CD8-positive, alpha-beta memory T cell (primary cell): ENCODE data around the gene C5. TPM values are rescaled to one million over a fixed set of nuclear protein-coding genes. Genes with fewer than 3 reads are reported as not detected.
"Not testable (repeated sequence)": the region's sequence is repeated elsewhere in the genome, so short reads cannot be mapped to it uniquely, and the experiment has no call there.

Experiments used
- CTCF ChIA-PET: fragments of 350-600 bp; sonication (Branson Sonifier 250); formaldehyde crosslinking; loops from one replicate; lab custom pipeline; 2021; ENCODE audit warnings: antibody characterized with exemption; lab: Charles Lee
- POLR2A ChIA-PET: fragments of 350-600 bp; sonication (Branson Sonifier 250); formaldehyde crosslinking; loops from one replicate; lab custom pipeline; 2021; ENCODE audit warnings: antibody characterized with exemption; lab: Charles Lee
- DNase-seq, 5 donors: peaks; one replicate each; pipeline versions ENCODE4 v3.0.0 to v3.0.0-alpha.2; 2020 to 2022; ENCODE audit warnings: mixed read lengths in 1 of 5
- H3K27ac ChIP-seq: one replicate; pipeline ENCODE4 v1.7.0; 2013; ENCODE audit warnings: low read depth, mild to moderate bottlenecking, low read length, moderate library complexity
- H3K27me3 ChIP-seq: 2 replicates; pipeline ENCODE4 v1.7.0; 2013; ENCODE audit warnings: low read length, mild to moderate bottlenecking; ENCODE audit not compliant: insufficient read depth, poor library complexity, severe bottlenecking
- H3K36me3 ChIP-seq: 2 replicates; pipeline ENCODE4 v1.7.0; 2013; ENCODE audit warnings: mild to moderate bottlenecking, low read length, moderate library complexity; ENCODE audit not compliant: insufficient read depth
- H3K4me1 ChIP-seq: 2 replicates; pipeline ENCODE4 v1.7.0; 2013; ENCODE audit warnings: mild to moderate bottlenecking, low read length, moderate library complexity; ENCODE audit not compliant: insufficient read depth
- H3K4me3 ChIP-seq: 2 replicates; pipeline ENCODE4 v1.7.0; 2013; ENCODE audit warnings: mild to moderate bottlenecking, low read length
- H3K9me3 ChIP-seq: 2 replicates; pipeline ENCODE4 v1.7.0; 2013; ENCODE audit warnings: mild to moderate bottlenecking, low read length
- H3K27ac Mint-ChIP-seq, 8 donors: one replicate each; pipeline ENCODE4 v1.8.0; 2020 to 2021; ENCODE audit warnings: mixed read lengths in 8 of 8, mild to moderate bottlenecking in 6 of 8, inconsistent platforms in 3 of 8, moderate library complexity in 3 of 8
- H3K27me3 Mint-ChIP-seq, 2 donors: one replicate each; pipeline ENCODE4 v1.8.0; 2020 to 2021; ENCODE audit warnings: mixed read lengths in 2 of 2, mild to moderate bottlenecking in 1 of 2, moderate library complexity in 1 of 2
- H3K36me3 Mint-ChIP-seq, 3 donors: one replicate each; pipeline ENCODE4 v1.8.0; 2020 to 2021; ENCODE audit warnings: mixed read lengths in 3 of 3, inconsistent platforms in 1 of 3, mild to moderate bottlenecking in 1 of 3
- H3K4me1 Mint-ChIP-seq, 3 donors: one replicate each; pipeline ENCODE4 v1.8.0; 2020 to 2021; ENCODE audit warnings: mixed read lengths in 3 of 3, inconsistent platforms in 1 of 3, mild to moderate bottlenecking in 1 of 3
- H3K4me3 Mint-ChIP-seq, 7 donors: one replicate each; pipeline ENCODE4 v1.8.0; 2020 to 2021; ENCODE audit warnings: mixed read lengths in 7 of 7, mild to moderate bottlenecking in 6 of 7, moderate library complexity in 4 of 7, inconsistent platforms in 2 of 7
- H3K9me3 Mint-ChIP-seq, 5 donors: one replicate each; pipeline ENCODE4 v1.8.0; 2020 to 2022; ENCODE audit warnings: mixed read lengths in 5 of 5, mild to moderate bottlenecking in 3 of 5, moderate library complexity in 2 of 5, inconsistent platforms in 1 of 5
- polyA plus RNA-seq: library from polyadenylated mRNA; unstranded; fragments of 300-500 nt; fragmentation: Illumina TruSeq; gene quantifications from one replicate; pipeline ENCODE4 v1.2.3, GENCODE V29; 2021
- total RNA-seq, 2 experiments: library from RNA; stranded (reverse); gene quantifications; one replicate each; pipeline ENCODE4 v1.2.3, GENCODE V29; 2021

The C5 gene
- total and polyA plus RNA-seq, 3 experiments from 2014 or later, result 1.1 to 1.3 TPM; not detected in 1

- H3K27me3 ChIP-seq, result no peaks in the 10 kb centered on the region
- no peak overlapping the region for H3K4me3 ChIP-seq
- H3K27ac ChIP-seq, result no peak overlapping the region
- Mint-ChIP-seq H3K4me1 (no peaks in the 10 kb centered on the region), H3K4me3 (no peak overlapping the region), H3K36me3 (peaks cover 0 to 4% (median 2%) of the 10 kb centered on the region in 3 donors), H3K9me3 (no peaks in the 10 kb centered on the region), H3K27me3 (no peaks in the 10 kb centered on the region), H3K27ac (no peak overlapping the region)
- DNase-seq, result no peak
- ChIA-PET POLR2A (no interaction called here), CTCF (interaction anchor here (2.2 kb wide), 1 partner anchor 293 kb away, joined by 7 read pairs; no protein-coding TSS in a partner anchor)
- H3K9me3 ChIP-seq, result no peaks in the 10 kb centered on the region
- H3K4me1 ChIP-seq, result no peaks in the 10 kb centered on the region
- no peaks in the 10 kb centered on the region for H3K36me3 ChIP-seq
These were observed 1.5 kb downstream of the C5 start for GRCh38 chr9:121048618-121049017.

DNA sequence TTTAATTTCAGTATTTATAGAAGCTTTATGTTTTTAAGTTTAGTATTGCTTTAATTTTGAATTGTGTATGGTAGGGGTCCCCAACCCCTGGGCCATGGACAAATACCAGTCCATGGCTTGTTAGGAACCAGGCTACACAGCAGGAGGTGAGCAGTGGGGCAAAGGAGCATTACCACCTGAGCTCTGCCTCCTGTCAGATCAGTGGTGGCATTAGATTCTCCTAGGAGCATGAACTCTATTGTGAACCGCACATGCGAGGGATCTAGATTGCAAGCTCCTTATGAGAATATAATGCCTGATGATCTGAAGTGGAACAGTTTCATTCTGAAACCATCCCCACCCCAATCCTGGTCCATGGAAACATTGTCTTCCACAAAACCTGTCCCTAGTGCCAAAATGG lies 1.9 kb downstream of the C5 start:
- Mint-ChIP-seq H3K27ac (no peak overlapping the region), H3K36me3 (peaks cover 0 to 4% (median 2%) of the 10 kb centered on the region in 3 donors), H3K27me3 (peaks cover 0 to 2% of the 10 kb centered on the region in 2 donors), H3K4me1 (no peaks in the 10 kb centered on the region), H3K9me3 (no peaks in the 10 kb centered on the region), H3K4me3 (no peak overlapping the region)
- H3K27ac ChIP-seq, result no peak overlapping the region
- no peaks in the 10 kb centered on the region for H3K36me3 ChIP-seq
- no peak for DNase-seq
- POLR2A ChIA-PET, result no interaction called here
- no peaks in the 10 kb centered on the region for H3K27me3 ChIP-seq
- CTCF ChIA-PET, result interaction anchor here (0.8 kb wide), 1 partner anchor 12 kb away, joined by 5 read pairs; no protein-coding TSS in a partner anchor
- no peaks in the 10 kb centered on the region for H3K9me3 ChIP-seq
- H3K4me1 ChIP-seq, result no peaks in the 10 kb centered on the region
- no peak overlapping the region for H3K4me3 ChIP-seq

DNA sequence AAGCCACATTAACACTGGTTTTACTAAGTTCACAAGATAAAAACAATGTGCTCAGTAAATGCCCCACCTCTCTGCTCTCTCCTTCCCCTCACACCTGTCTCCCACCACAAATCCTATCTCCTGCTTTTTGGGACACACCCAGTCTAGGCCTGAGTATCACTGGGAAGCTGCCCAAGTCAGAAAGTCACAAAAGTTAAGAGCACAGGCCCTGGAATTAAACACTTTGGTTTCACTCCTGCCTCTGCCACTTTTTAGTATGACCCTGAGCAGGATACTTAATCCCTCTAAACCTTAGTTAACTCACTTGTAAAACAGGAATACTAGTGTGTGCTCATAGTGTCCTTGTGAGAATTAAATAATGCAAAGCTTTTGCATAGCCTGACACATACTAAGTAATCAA lies 11.3 kb downstream of the C5 start:
- no peak for DNase-seq
- Mint-ChIP-seq H3K4me3 (no peak overlapping the region), H3K4me1 (no peaks in the 10 kb centered on the region), H3K9me3 (peaks cover 0 to 6% (median 3%) of the 10 kb centered on the region in 5 donors), H3K36me3 (peaks cover 0 to 7% (median 5%) of the 10 kb centered on the region in 3 donors), H3K27me3 (peaks cover 0 to 4% of the 10 kb centered on the region in 2 donors), H3K27ac (peak overlapping the region in 1 of 8 donors; percentile 6)
- H3K27ac ChIP-seq, result no peak overlapping the region
- H3K27me3 ChIP-seq, result no peaks in the 10 kb centered on the region
- ChIA-PET CTCF (no interaction called here), POLR2A (no interaction called here)
- no peak overlapping the region for H3K4me3 ChIP-seq
- H3K4me1 ChIP-seq, result no peaks in the 10 kb centered on the region
- H3K9me3 ChIP-seq, result no peaks in the 10 kb centered on the region
- H3K36me3 ChIP-seq, result no peaks in the 10 kb centered on the region

- H3K4me3 ChIP-seq, result no peak overlapping the region
- Mint-ChIP-seq H3K4me1 (no peaks in the 10 kb centered on the region), H3K27me3 (peaks cover 0 to 3% of the 10 kb centered on the region in 2 donors), H3K4me3 (no peak overlapping the region), H3K36me3 (peaks cover 0 to 5% (median 5%) of the 10 kb centered on the region in 3 donors), H3K9me3 (peaks cover 0 to 6% (median 3%) of the 10 kb centered on the region in 5 donors), H3K27ac (no peak overlapping the region)
- CTCF ChIA-PET, result no interaction called here
- no peak for DNase-seq
- no peaks in the 10 kb centered on the region for H3K27me3 ChIP-seq
- H3K9me3 ChIP-seq, result no peaks in the 10 kb centered on the region
- no peaks in the 10 kb centered on the region for H3K4me1 ChIP-seq
- no peak overlapping the region for H3K27ac ChIP-seq
- POLR2A ChIA-PET, result no interaction called here
- H3K36me3 ChIP-seq, result no peaks in the 10 kb centered on the region
These were observed 11.7 kb downstream of the C5 start for GRCh38 chr9:121038362-121038761.

GRCh38 chr9:121035717-121036116 lies 14.4 kb downstream of the C5 start:
- H3K4me1 Mint-ChIP-seq, H3K27me3 ChIP-seq, DNase-seq, H3K4me3 Mint-ChIP-seq, POLR2A ChIA-PET, H3K36me3 Mint-ChIP-seq, H3K9me3 Mint-ChIP-seq, H3K27ac ChIP-seq, H3K9me3 ChIP-seq, H3K27me3 Mint-ChIP-seq, H3K4me1 ChIP-seq, H3K36me3 ChIP-seq, H3K4me3 ChIP-seq, H3K27ac Mint-ChIP-seq: not testable (repeated sequence)
- CTCF ChIA-PET, result interaction anchor here (1.3 kb wide), 1 partner anchor 99 kb away, joined by 4 read pairs; no protein-coding TSS in a partner anchor

DNA sequence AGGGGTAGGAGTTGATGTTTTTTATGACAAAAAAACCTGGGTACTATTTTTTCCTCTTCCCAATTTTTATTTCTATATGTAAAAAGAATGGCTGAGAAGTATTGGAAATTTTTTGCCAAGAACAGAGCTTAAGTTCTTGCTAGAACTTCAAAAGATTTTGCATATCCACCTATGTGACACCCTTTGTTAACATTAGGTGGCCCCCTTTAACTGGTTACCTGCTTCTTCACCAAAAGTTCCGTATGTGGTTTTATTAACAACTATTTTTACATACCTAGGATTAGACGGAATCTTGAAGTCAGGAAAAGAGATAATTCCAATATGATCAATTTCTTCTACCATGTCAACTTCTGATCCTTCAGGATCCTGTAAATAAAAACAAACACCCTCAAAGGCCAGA lies 15.5 kb downstream of the C5 start:
- Histone ChIP-seq H3K27me3 (no peaks in the 10 kb centered on the region), H3K4me3 (no peak overlapping the region), H3K4me1 (no peaks in the 10 kb centered on the region), H3K36me3 (no peaks in the 10 kb centered on the region), H3K27ac (no peak overlapping the region), H3K9me3 (no peaks in the 10 kb centered on the region)
- Mint-ChIP-seq H3K36me3 (peaks cover 0 to 6% (median 5%) of the 10 kb centered on the region in 3 donors), H3K4me3 (no peak overlapping the region), H3K27ac (no peak overlapping the region), H3K4me1 (no peaks in the 10 kb centered on the region), H3K27me3 (no peaks in the 10 kb centered on the region), H3K9me3 (peaks cover 0 to 6% (median 3%) of the 10 kb centered on the region in 5 donors)
- CTCF ChIA-PET, result interaction anchor here (1.3 kb wide), 1 partner anchor 98 kb away, joined by 4 read pairs; no protein-coding TSS in a partner anchor
- POLR2A ChIA-PET, result no interaction called here
- no peak for DNase-seq

GRCh38 chr9:121029469-121029868 lies 20.6 kb downstream of the C5 start:
- DNase-seq, result no peak
- Mint-ChIP-seq H3K27ac (no peak overlapping the region), H3K36me3 (peaks cover 0 to 5% (median 1%) of the 10 kb centered on the region in 3 donors), H3K27me3 (peaks cover 0 to under 1% of the 10 kb centered on the region in 2 donors), H3K4me1 (no peaks in the 10 kb centered on the region), H3K9me3 (no peaks in the 10 kb centered on the region), H3K4me3 (no peak overlapping the region)
- CTCF ChIA-PET, result no interaction called here
- no peaks in the 10 kb centered on the region for H3K27me3 ChIP-seq
- no peaks in the 10 kb centered on the region for H3K9me3 ChIP-seq
- no peaks in the 10 kb centered on the region for H3K36me3 ChIP-seq
- no peak overlapping the region for H3K27ac ChIP-seq
- H3K4me1 ChIP-seq, result no peaks in the 10 kb centered on the region
- POLR2A ChIA-PET, result no interaction called here
- H3K4me3 ChIP-seq, result no peak overlapping the region

DNA sequence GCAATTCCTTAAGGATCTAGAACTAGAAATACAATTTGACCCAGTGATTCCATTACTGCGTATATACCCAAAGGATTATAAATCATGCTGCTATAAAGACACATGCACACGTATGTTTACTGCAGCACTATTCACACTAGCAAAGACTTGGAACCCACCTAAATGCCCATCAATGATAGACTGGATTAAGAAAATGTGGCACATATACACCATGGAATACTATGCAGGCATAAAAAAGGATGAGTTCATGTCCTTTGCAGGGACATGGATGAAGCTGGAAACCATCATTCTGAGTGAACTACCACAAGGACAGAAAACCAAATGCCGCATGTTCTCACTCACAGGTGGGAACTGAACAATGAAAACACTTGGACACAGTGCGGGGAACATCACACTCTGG lies 21.8 kb downstream of the C5 start:
- DNase-seq, H3K27ac Mint-ChIP-seq, POLR2A ChIA-PET, H3K9me3 Mint-ChIP-seq, H3K36me3 Mint-ChIP-seq, H3K27me3 Mint-ChIP-seq, CTCF ChIA-PET, H3K36me3 ChIP-seq, H3K27me3 ChIP-seq, H3K9me3 ChIP-seq, H3K4me3 Mint-ChIP-seq, H3K4me3 ChIP-seq, H3K4me1 ChIP-seq, H3K27ac ChIP-seq, H3K4me1 Mint-ChIP-seq: not testable (repeated sequence)
